NB4 (cell line): ENCODE measurements around the gene FPR1.

Experiments
- CTCF ChIP-seq: IDR thresholded peaks from one replicate; pipeline ENCODE4 v1.5.1; 2012; ENCODE audit warnings: low read depth, low read length
- MAX ChIP-seq: IDR thresholded peaks from 2 replicates; pipeline ENCODE4 v1.6.1; 2011; ENCODE audit warnings: low read depth, low read length
- POLR2A ChIP-seq: IDR thresholded peaks from 2 replicates; pipeline ENCODE4 v1.6.1; 2011; ENCODE audit warnings: mild to moderate bottlenecking; ENCODE audit not compliant: insufficient read length; ENCODE audit errors: extremely low read depth

- no peak for TF ChIP-seq CTCF
- TF ChIP-seq POLR2A: no peak
- no peak for TF ChIP-seq MAX
Observed at GRCh38 chr19:51754109-51754508, 2.4 kb upstream of the FPR1 start.
